ENCODE results near the gene LIM2.

Gene LIM2

GRCh38 chr19:51365211-51365964 lies 22.4 kb downstream of the LIM2 start:
- DNase-seq: peak; percentile 39

- DNase-seq: no peak
Measured at GRCh38 chr19:51364200-51365106, 23.3 kb downstream of the LIM2 start.

- no peak for DNase-seq
Measured at GRCh38 chr19:51361239-51361638, 26.5 kb downstream of the LIM2 start.

GRCh38 chr19:51359294-51359693 lies 28.5 kb downstream of the LIM2 start:
- DNase-seq: peak; percentile 80

GRCh38 chr19:51357952-51358351 lies 29.8 kb downstream of the LIM2 start:
- DNase-seq: no peak

GRCh38 chr19:51356159-51356801 lies 31.5 kb downstream of the LIM2 start:
- DNase-seq: no peak

- no peak for DNase-seq
Measured at GRCh38 chr19:51354742-51355148, 33.0 kb downstream of the LIM2 start.

GRCh38 chr19:51354103-51354741 lies 33.6 kb downstream of the LIM2 start:
- DNase-seq: no peak

- no peak for DNase-seq
Measured at GRCh38 chr19:51352783-51353360, 34.9 kb downstream of the LIM2 start.

- DNase-seq: no peak
Measured at GRCh38 chr19:51351266-51351990, 36.3 kb downstream of the LIM2 start.

- DNase-seq: no peak
Measured at GRCh38 chr19:51347209-51347928, 40.4 kb downstream of the LIM2 start.

GRCh38 chr19:51346742-51347141 lies 41.0 kb downstream of the LIM2 start:
- no peak for DNase-seq

GRCh38 chr19:51345076-51345620 lies 42.6 kb downstream of the LIM2 start:
- DNase-seq: no peak

GRCh38 chr19:51342631-51343569 lies 44.9 kb downstream of the LIM2 start:
- no peak for DNase-seq

GRCh38 chr19:51341976-51342580 lies 45.7 kb downstream of the LIM2 start, which contains the start of gene VSIG10L:
Gene VSIG10L (minus strand): TSS chr19:51342139. CDS start chr19:51342124, 15 bp downstream.
- no peak for DNase-seq

GRCh38 chr19:51341066-51341465 lies 46.7 kb downstream of the LIM2 start:
- no peak for DNase-seq

- peak; percentile 95 for DNase-seq
Measured at GRCh38 chr19:51339687-51340656, 47.8 kb downstream of the LIM2 start.

- DNase-seq: no peak
Measured at GRCh38 chr19:51339313-51339686, 48.5 kb downstream of the LIM2 start.

Data from fibroblast of skin of right quadriceps (primary cell).